HG03108 (cell line): ENCODE results near the gene SPX.
A peak's percentile ranks its signal among the peaks of the same experiment; 100 is the strongest.

Experiments used
- ATAC-seq: cut with Tn5 transposase; IDR thresholded peaks from one replicate; pipeline ENCODE4 v1.9.1; 2021; ENCODE audit warnings: moderate library complexity; ENCODE audit not compliant: unreplicated experiment

The SPX gene, protein sequence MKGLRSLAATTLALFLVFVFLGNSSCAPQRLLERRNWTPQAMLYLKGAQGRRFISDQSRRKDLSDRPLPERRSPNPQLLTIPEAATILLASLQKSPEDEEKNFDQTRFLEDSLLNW

GRCh38 chr12:21526053-21526452 is at the start of gene SPX:
TSS of gene SPX (plus strand) at chr12:21526296. CDS start at chr12:21526473, 177 bp downstream.
- ATAC-seq = no peak

GRCh38 chr12:21476949-21477348 is 49.1 kb upstream of the SPX start:
- no peak for ATAC-seq

GRCh38 chr12:21478756-21479455 is 47.2 kb upstream of the SPX start:
- ATAC-seq = no peak

- ATAC-seq = no peak
These were observed 42.6 kb upstream of the SPX start for GRCh38 chr12:21483531-21483930.

GRCh38 chr12:21485998-21486397 is 40.1 kb upstream of the SPX start:
- ATAC-seq = no peak

- ATAC-seq = no peak
These were observed 26.3 kb upstream of the SPX start for GRCh38 chr12:21499765-21500164.

DNA sequence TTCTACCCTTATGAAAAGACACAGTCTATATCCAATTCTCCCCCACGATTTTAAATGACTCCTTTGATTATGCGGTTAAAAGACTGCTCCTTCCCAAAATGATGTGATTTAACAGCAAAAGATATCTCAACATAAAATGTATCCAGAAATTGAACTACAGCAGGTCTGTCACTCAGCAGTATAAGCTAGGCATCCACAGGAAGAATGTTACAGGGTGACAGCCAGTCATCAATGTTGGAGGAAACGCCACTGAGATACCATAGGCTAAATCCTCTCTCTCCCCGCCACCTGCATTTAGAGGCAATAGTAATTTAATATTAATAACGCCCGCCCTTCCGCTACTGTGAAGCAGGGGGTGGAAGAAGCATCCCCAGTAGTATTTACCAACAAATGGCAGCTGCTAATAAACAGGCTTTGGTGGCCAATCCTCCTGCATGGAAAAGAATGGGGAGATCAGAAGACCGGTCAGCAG is 25.3 kb upstream of the SPX start:
- ATAC-seq = peak; percentile 5

DNA sequence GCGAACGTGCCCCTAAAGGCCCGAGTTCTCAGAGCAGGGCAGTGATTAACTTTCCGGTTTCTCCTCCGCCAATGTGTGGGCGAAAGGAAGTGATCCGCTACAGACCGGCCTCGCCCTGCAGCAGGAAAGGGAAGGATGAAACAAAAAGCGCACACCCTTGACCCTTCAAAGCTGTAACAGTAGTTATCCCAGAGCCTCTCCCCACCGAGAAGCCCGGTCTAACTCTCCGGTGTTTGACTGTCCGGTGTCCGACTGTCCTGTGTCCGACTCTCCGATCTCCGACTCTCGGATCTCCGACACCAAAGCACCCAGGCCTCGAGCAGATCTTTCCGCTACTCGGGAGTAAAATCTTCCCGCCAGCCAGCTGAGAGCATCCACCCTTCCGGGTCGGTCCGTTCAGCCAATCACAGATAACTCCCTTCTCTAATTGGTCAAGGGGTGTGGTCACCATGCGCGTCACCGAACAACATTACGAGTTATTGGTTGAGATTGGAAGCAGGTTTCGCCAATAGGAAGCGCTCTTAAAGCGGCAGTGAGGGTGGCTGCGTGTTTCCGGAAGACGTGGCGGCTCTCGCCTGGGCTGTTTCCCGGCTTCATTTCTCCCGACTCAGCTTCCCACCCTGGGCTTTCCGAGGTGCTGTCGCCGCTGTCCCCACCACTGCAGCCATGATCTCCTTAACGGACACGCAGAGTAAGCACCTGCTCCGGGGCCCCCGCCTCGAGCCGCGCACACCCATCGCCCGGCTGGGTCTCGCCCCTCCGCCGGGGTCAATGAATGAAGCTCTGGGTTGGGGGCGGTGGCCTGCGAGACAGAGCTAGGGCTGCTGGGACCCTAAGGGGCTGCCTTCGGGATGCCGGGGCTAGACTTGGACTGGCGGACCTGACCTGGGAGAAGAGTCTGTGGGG is 24.6 kb upstream of the SPX start, which contains the start of the genes GOLT1B and RECQL:
Gene GOLT1B, plus strand, starts transcription at position 532 of the 906 bp plus-strand sequence. Its CDS starts 135 bp downstream, at position 667.
Gene RECQL, minus strand, starts transcription at position 378 of the 906 bp plus-strand sequence. CDS start 2,065 bp downstream, outside the sequence.
- peak; percentile 98 for ATAC-seq

- ATAC-seq = no peak
These were observed 24.0 kb upstream of the SPX start for GRCh38 chr12:21502164-21502496.

DNA sequence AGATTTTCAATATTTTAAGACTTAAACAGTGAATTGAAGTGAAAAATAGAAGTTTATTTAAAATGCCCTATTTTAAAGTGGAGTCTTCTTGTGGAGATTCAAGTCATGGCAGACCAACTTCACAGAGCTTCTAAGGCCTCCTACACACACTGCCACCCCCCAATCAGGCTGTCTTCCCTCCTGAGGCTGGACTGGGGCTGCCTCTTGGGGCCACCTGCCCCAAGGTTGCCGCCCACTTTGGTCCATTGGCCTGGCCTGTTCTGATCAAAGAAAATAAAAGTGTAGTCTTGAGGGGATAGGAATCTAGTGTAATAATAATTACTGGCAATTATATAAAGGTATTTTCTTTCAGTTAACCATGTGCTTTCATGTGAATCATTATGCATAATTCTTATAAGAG is 23.2 kb upstream of the SPX start:
- ATAC-seq = no peak

- no peak for ATAC-seq
These were observed 20.2 kb upstream of the SPX start for GRCh38 chr12:21505888-21506287.

- no peak for ATAC-seq
These were observed 18.2 kb upstream of the SPX start for GRCh38 chr12:21507849-21508248.

GRCh38 chr12:21509768-21510167 is 16.3 kb upstream of the SPX start:
- ATAC-seq = peak; percentile 83

DNA sequence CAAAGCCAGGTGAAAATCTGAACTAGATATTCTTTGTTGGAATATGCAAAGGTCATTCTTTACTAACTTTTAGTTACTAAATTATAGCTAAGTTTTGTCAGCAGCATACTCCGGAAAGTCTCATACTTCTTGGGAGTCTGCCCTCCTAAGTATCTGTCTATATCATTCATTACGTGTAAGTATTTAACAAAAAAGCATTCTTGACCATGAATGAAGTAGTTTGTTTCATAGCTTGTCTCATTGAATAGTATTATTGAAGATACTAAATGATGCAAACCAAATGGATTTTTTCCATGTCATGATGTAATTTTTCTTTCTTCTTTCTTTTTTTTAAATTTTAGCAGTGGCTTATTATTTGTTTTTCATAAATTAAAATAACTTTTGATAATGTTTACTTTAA is 9.8 kb upstream of the SPX start:
- no peak for ATAC-seq

- no peak for ATAC-seq
These were observed 7.6 kb upstream of the SPX start for GRCh38 chr12:21518451-21518850.

DNA sequence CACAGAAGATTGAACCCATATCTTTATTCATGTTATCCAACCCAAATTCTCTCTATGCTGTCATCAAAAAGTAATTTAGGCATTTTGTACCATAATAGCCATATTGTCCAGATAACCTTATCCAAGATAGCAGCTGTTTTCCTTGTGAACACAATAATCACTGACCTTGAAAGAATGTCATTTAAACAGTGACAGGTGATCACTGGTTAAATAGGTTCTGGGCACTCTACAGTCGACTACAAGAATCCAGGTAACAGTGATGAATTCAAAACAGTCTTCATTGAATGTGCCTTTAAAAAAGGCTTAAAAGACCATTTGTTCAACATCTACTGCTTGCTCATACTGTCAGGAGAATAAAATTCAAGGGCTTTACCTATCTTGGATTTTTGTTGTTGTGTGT is 4.6 kb upstream of the SPX start:
- no peak for ATAC-seq

DNA sequence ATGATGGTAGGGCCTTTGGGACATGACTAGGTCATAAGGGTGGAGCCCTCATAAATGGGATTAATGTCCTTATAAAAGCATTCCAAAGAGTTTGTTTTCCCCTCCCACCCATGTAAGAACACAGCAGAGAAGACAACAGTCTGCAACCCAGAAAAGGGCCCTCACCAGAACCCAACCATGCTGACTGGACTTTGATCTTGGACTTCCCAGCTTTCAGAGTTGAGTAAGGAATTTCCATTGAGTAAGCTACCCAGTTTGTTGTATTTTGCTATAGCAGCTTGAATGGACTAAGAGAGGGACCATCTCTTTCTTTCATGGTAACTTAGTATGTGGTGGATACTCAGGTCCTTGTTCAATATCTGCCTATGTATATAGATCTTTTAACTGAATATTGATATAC is 2.9 kb upstream of the SPX start:
- no peak for ATAC-seq

GRCh38 chr12:21526721-21527345 is 737 bp downstream of the SPX start:
- ATAC-seq = no peak

DNA sequence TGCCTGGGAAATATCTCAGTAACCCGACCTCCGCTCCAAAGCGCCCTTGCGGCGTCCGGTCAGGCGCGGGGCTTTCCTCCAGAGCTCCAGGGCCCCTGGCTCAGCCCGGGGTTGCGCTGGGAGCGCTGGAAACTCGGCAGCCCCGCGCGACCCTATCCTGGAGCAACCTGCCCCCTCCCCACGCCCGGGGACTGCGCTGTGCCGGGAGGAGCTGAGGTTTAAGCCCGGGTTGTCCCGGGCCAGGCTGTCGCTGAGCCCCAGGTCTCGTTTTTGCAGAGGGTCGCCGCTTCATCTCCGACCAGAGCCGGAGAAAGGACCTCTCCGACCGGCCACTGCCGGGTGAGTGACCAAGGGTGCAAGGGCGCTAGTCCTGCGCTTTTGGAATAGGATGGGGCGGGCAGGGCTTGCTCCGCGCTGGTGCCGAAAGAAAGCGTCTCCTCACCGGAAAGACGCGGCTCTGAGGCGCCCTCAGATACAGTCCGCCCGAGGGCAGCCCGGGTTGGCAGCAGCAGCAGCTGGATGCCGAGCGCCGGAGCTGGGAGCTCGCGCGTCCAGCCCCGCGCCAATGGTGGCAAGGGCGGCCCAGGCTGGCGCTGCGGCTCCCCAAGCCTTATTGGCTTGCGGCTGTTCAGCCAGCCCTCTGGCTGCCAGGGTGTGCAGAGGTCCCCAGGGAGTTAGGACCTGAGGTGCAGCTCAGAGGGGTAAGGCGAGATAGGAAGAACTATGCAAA is 1.5 kb downstream of the SPX start:
- peak; percentile 97 for ATAC-seq

DNA sequence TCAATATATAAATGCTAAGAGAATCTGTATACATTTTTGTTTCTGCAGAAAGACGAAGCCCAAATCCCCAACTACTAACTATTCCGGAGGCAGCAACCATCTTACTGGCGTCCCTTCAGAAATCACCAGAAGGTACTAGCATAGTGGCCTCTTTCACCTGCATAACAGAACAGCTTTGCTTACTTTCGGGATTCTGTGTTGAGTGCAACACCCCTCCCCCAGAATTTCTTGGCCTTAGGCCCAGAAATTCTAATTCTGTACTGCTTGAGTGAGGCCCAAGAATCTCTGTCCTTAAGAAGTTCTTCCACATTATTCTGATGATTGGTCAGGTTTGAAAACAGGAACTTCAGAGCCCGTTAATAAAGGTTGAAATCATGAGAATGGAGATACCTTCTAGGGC is 2.9 kb downstream of the SPX start:
- ATAC-seq = no peak

GRCh38 chr12:21529456-21529855 is 3.4 kb downstream of the SPX start:
- ATAC-seq = no peak
